ENCODE data around the gene FCN3.
A peak's percentile ranks its signal among the peaks of the same experiment; 100 is the strongest.
"Not testable (repeated sequence)": the region's sequence is repeated elsewhere in the genome, so short reads cannot be mapped to it uniquely, and the experiment has no call there.

Gene FCN3

GRCh38 chr1:27374362-27375086 is at the start of gene FCN3:
Gene FCN3, minus strand, starts transcription at chr1:27374824. Its CDS starts 6 bp downstream, at chr1:27374818.
- no peak for DNase-seq

GRCh38 chr1:27423709-27424108 is 49.1 kb upstream of the FCN3 start:
- DNase-seq: no peak

GRCh38 chr1:27418326-27419185 is 43.9 kb upstream of the FCN3 start:
- DNase-seq: no peak

- DNase-seq: no peak
Measured at GRCh38 chr1:27417713-27418112, 43.1 kb upstream of the FCN3 start.

- DNase-seq: peak; percentile 62
Measured at GRCh38 chr1:27416387-27417111, 41.9 kb upstream of the FCN3 start.

- no peak for DNase-seq
Measured at GRCh38 chr1:27414091-27414490, 39.5 kb upstream of the FCN3 start.

- DNase-seq: no peak
Measured at GRCh38 chr1:27413004-27413403, 38.4 kb upstream of the FCN3 start.

- DNase-seq: no peak
Measured at GRCh38 chr1:27412502-27412901, 37.9 kb upstream of the FCN3 start.

- no peak for DNase-seq
Measured at GRCh38 chr1:27410709-27411108, 36.1 kb upstream of the FCN3 start.

GRCh38 chr1:27409669-27410068 is 35.0 kb upstream of the FCN3 start:
- no peak for DNase-seq

- DNase-seq: no peak
Measured at GRCh38 chr1:27408151-27408550, 33.5 kb upstream of the FCN3 start.

GRCh38 chr1:27406791-27407190 is 32.2 kb upstream of the FCN3 start:
- DNase-seq: not testable (repeated sequence)

- no peak for DNase-seq
Measured at GRCh38 chr1:27406362-27406680, 31.7 kb upstream of the FCN3 start.

- not testable (repeated sequence) for DNase-seq
Measured at GRCh38 chr1:27405598-27406361, 31.2 kb upstream of the FCN3 start.

- DNase-seq: no peak
Measured at GRCh38 chr1:27405074-27405473, 30.4 kb upstream of the FCN3 start.

- no peak for DNase-seq
Measured at GRCh38 chr1:27403931-27404330, 29.3 kb upstream of the FCN3 start.

- DNase-seq: no peak
Measured at GRCh38 chr1:27403065-27403726, 28.6 kb upstream of the FCN3 start.

GRCh38 chr1:27402349-27402754 is 27.7 kb upstream of the FCN3 start:
- DNase-seq: no peak

- DNase-seq: no peak
Measured at GRCh38 chr1:27400963-27401341, 26.3 kb upstream of the FCN3 start.

GRCh38 chr1:27400082-27400962 is 25.7 kb upstream of the FCN3 start:
- no peak for DNase-seq
